WI38 (cell line): ENCODE data around the gene TSC22D1.
"Not testable (repeated sequence)": the region's sequence is repeated elsewhere in the genome, so short reads cannot be mapped to it uniquely, and the experiment has no call there.

Experiments used
- H3K4me3 ChIP-seq: 2 replicates; pipeline ENCODE4 v1.5.1; 2011; ENCODE audit warnings: low read depth, mild to moderate bottlenecking, control low read depth, low read length
- CTCF ChIP-seq: IDR thresholded peaks from 2 replicates; pipeline ENCODE4 v1.5.1; 2012; ENCODE audit warnings: low read depth, mild to moderate bottlenecking, control low read depth, low read length

TSC22D1 gene

GRCh38 chr13:44573071-44573470, 3.1 kb downstream of the TSC22D1 start:
- TF ChIP-seq CTCF: no peak
- peak overlapping the region; percentile 32; the same call in 1 of the 2 replicates for H3K4me3 ChIP-seq

- H3K4me3 ChIP-seq: no peak overlapping the region
- TF ChIP-seq CTCF: no peak
These were observed 9.5 kb downstream of the TSC22D1 start for GRCh38 chr13:44566601-44567000.

- no peak overlapping the region for H3K4me3 ChIP-seq
- TF ChIP-seq CTCF: no peak
These were observed 10.2 kb downstream of the TSC22D1 start for GRCh38 chr13:44565881-44566280.

- no peak for TF ChIP-seq CTCF
These were observed 11.2 kb downstream of the TSC22D1 start for GRCh38 chr13:44564936-44565335.

GRCh38 chr13:44562853-44563252, 13.3 kb downstream of the TSC22D1 start:
- H3K4me3 ChIP-seq: not testable (repeated sequence)

More at GRCh38 chr13:44564936-44565335, 11.2 kb downstream of the TSC22D1 start:
- no peak overlapping the region for H3K4me3 ChIP-seq

GRCh38 chr13:44561351-44561750, 14.8 kb downstream of the TSC22D1 start:
- no peak overlapping the region for H3K4me3 ChIP-seq
- no peak for TF ChIP-seq CTCF

GRCh38 chr13:44557986-44558385, 18.1 kb downstream of the TSC22D1 start:
- no peak overlapping the region for H3K4me3 ChIP-seq
- no peak for TF ChIP-seq CTCF

GRCh38 chr13:44555207-44555606, 20.9 kb downstream of the TSC22D1 start:
- TF ChIP-seq CTCF: no peak
- H3K4me3 ChIP-seq: no peak overlapping the region
